Measurements from ENCODE around the gene ENTPD5. TPM values are rescaled to one million over a fixed set of nuclear protein-coding genes. Genes with fewer than 3 reads are reported as not detected.
A peak's percentile ranks its signal among the peaks of the same experiment; 100 is the strongest.
"Not testable (repeated sequence)": the region's sequence is repeated elsewhere in the genome, so short reads cannot be mapped to it uniquely, and the experiment has no call there.

ENTPD5 gene
- total RNA-seq, 1 experiment from 2014 or later = 4.5 TPM

- Histone ChIP-seq H3K36me3 (replicated peaks; ENCODE audit: control insufficient read depth, insufficient read depth, low read length) (no peaks in the 10 kb centered on the region), H3K27me3 (ENCODE audit: control insufficient read depth, insufficient read depth, low read length) (no peaks in the 10 kb centered on the region), H3K4me3 (ENCODE audit: insufficient read depth, low read depth, low read length) (no peak overlapping the region)
- no peak for DNase-seq
Observed at GRCh38 chr14:73944432-73945158, 74.5 kb downstream of the ENTPD5 start.

DNA sequence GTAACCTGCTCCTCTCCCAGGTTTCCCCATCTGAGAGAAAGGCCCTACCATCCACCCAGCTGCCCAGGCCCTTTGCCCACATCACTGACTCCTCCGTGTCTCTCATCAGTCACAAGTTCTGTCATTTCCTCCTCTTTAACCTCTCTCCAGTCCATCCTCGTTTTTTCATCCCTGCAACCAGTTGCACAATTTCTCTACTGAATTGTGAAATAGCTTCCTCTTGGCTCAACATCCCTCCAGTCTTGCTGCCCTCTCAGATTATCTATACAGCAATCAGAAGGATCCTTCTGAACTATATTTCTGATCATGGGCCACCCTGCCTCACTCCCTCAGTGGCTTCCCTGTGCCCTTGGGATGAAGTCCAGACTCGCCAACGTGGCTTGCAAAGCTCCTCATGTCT, 76.0 kb downstream of the ENTPD5 start:
- H3K4me3 ChIP-seq (ENCODE audit: insufficient read depth, low read depth, low read length) = no peak overlapping the region
- H3K36me3 ChIP-seq (replicated peaks; ENCODE audit: control insufficient read depth, insufficient read depth, low read length) = no peaks in the 10 kb centered on the region
- H3K27me3 ChIP-seq (ENCODE audit: control insufficient read depth, insufficient read depth, low read length) = no peaks in the 10 kb centered on the region
- DNase-seq = no peak

- Histone ChIP-seq H3K27me3 (ENCODE audit: control insufficient read depth, insufficient read depth, low read length) (no peaks in the 10 kb centered on the region), H3K36me3 (replicated peaks; ENCODE audit: control insufficient read depth, insufficient read depth, low read length) (no peaks in the 10 kb centered on the region), H3K4me3 (ENCODE audit: insufficient read depth, low read depth, low read length) (no peak overlapping the region)
- DNase-seq = no peak
Observed at GRCh38 chr14:73942180-73942579, 76.9 kb downstream of the ENTPD5 start.

DNA sequence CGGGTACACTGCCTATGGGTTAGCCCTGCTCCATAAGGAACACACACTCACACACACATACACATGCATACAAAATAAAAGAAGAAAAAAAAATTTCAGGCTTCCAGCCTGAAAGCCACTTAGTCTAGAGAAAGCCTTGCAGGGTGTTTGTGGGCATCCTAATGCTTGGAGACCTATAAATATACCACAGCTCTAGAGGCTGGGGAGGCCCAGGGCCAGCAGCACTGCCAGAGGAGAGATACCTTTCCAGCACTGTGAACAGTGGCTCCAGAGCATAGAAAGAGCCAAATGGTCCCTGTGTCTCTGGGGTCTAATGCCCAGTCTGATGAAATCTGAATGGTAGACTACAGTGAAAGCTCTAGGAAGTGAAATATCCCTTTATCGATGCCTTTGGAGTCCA, 82.1 kb downstream of the ENTPD5 start:
- no peaks in the 10 kb centered on the region for H3K36me3 ChIP-seq (replicated peaks; ENCODE audit: control insufficient read depth, insufficient read depth, low read length)
- DNase-seq = no peak
- H3K27me3 ChIP-seq (ENCODE audit: control insufficient read depth, insufficient read depth, low read length) = no peaks in the 10 kb centered on the region
- H3K4me3 ChIP-seq (ENCODE audit: insufficient read depth, low read depth, low read length) = no peak overlapping the region

- peaks cover 3% of the 10 kb centered on the region for H3K36me3 ChIP-seq (replicated peaks; ENCODE audit: control insufficient read depth, insufficient read depth, low read length)
- no peak overlapping the region for H3K4me3 ChIP-seq (ENCODE audit: insufficient read depth, low read depth, low read length)
- H3K27me3 ChIP-seq (ENCODE audit: control insufficient read depth, insufficient read depth, low read length) = no peaks in the 10 kb centered on the region
- DNase-seq = no peak
Observed at GRCh38 chr14:73936548-73936947, 82.5 kb downstream of the ENTPD5 start.

DNA sequence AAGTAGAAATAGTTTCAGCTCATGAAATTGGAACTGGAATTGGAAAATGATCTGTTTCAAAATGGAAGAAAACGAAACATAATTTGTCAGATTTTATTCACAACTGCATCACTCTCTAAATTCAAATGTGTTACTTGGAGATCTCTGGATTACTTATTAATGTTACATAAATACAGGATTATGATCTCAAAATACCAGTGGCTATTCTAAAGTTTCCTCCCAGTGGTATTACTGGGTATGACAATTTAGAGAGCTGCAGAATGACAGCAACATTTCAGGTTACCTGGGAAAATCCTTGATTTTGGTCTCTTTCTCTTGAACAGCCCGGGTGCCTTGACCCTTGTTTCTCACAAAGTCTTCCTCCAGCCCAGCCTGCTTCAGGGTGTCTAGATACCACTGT, 83.4 kb downstream of the ENTPD5 start:
- Histone ChIP-seq H3K27me3 (ENCODE audit: control insufficient read depth, insufficient read depth, low read length) (no peaks in the 10 kb centered on the region), H3K36me3 (replicated peaks; ENCODE audit: control insufficient read depth, insufficient read depth, low read length) (peaks cover 5% of the 10 kb centered on the region), H3K4me3 (ENCODE audit: insufficient read depth, low read depth, low read length) (no peak overlapping the region)
- peak; percentile 56 for DNase-seq

- Histone ChIP-seq H3K27me3 (ENCODE audit: control insufficient read depth, insufficient read depth, low read length) (no peaks in the 10 kb centered on the region), H3K4me3 (ENCODE audit: insufficient read depth, low read depth, low read length) (no peak overlapping the region), H3K36me3 (replicated peaks; ENCODE audit: control insufficient read depth, insufficient read depth, low read length) (peaks cover 13% of the 10 kb centered on the region)
- DNase-seq = no peak
Observed at GRCh38 chr14:73924337-73924736, 94.8 kb downstream of the ENTPD5 start.

DNA sequence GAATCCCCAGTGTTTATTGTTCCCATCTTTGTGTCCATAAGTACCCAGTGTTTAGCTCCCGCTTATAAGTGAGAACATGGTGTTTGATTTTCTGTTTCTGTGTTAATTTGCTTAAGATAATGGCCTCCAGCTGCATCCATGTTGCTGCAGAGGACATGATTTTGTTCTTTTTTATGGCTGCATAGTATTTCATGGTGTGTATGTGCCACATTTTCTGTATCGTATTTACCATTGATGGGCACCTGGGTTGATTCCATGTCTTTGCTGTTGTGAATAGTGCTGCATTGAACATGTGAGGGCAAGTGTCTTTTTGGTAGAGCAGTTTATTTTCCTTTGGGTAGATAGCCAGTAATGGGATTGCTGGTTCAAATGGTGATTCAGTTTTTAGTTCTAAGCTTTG, 99.6 kb downstream of the ENTPD5 start:
- not testable (repeated sequence) for H3K4me3 ChIP-seq (ENCODE audit: insufficient read depth, low read depth, low read length); DNase-seq; H3K27me3 ChIP-seq (ENCODE audit: control insufficient read depth, insufficient read depth, low read length); H3K36me3 ChIP-seq (replicated peaks; ENCODE audit: control insufficient read depth, insufficient read depth, low read length)

DNA sequence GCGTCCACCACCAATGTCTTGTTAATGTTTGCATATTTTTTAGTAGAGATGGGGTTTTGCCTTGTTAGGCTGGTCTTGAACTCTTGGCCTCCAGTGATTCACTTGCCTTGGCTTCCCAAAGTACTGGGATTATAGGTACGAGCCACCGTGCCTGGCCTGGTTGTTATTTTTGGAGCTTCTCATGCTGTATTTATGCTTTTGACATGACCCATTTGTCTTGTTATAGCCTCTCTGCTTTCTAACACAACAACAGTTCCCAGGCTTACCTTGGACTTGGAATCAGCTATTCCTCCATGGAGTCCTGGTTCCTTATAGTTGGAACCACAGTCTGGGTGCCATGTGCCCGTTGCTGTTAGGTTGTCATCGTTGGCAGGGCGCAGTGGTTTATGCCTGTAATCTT, 102.8 kb downstream of the ENTPD5 start:
- no peaks in the 10 kb centered on the region; the same call in 1 of the 2 replicates for H3K36me3 ChIP-seq (replicated peaks; ENCODE audit: control insufficient read depth, insufficient read depth, low read length)

GRCh38 chr14:73913256-73913655, 105.8 kb downstream of the ENTPD5 start:
- H3K27me3 ChIP-seq (ENCODE audit: control insufficient read depth, insufficient read depth, low read length) = no peaks in the 10 kb centered on the region
- H3K36me3 ChIP-seq (replicated peaks; ENCODE audit: control insufficient read depth, insufficient read depth, low read length) = peaks cover 9% of the 10 kb centered on the region
- H3K4me3 ChIP-seq (ENCODE audit: insufficient read depth, low read depth, low read length) = no peak overlapping the region
- no peak for DNase-seq

More for the DNA sequence above, 102.8 kb downstream of the ENTPD5 start:
- Histone ChIP-seq H3K4me3 (ENCODE audit: insufficient read depth, low read depth, low read length) (no peak overlapping the region), H3K27me3 (ENCODE audit: control insufficient read depth, insufficient read depth, low read length) (no peaks in the 10 kb centered on the region)
- no peak for DNase-seq

DNA sequence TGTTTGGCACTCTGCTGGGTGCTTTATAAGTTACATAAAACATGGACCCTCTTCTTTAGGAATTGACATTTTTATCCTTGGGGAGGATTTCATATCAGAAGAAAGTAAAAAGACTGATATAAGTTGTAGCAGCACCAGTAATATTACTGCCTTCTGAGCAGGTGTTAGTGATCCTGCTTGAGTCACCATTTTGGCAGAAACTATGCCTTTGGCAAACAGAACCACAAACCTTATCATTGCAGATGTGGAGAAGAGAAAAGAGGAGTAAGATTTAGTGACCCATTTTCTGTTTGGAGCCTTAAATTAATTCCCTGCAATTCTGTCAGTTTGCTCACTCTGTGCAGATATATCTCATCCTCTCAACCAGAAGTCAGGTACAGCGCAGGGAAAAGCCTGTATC, 109.4 kb downstream of the ENTPD5 start:
- H3K36me3 ChIP-seq (replicated peaks; ENCODE audit: control insufficient read depth, insufficient read depth, low read length) = peaks cover 19% of the 10 kb centered on the region
- H3K27me3 ChIP-seq (ENCODE audit: control insufficient read depth, insufficient read depth, low read length) = no peaks in the 10 kb centered on the region
- no peak for DNase-seq
- no peak overlapping the region for H3K4me3 ChIP-seq (ENCODE audit: insufficient read depth, low read depth, low read length)

Other genes starting within 250 kb of the ENTPD5 start
- gene PTGR2, start 167.5 kb downstream of the ENTPD5 start, total RNA-seq (2014; rRNA removed; shearing (Covaris generic)) = 13.8 and 21.8 TPM in 2 replicates
- gene ZNF410, start 132.4 kb downstream of the ENTPD5 start, total RNA-seq (2014; rRNA removed; shearing (Covaris generic)) = 27.2 and 31.0 TPM in 2 replicates
- 0.45 and 0.48 TPM in 2 replicates for gene FAM161B, start 69.2 kb downstream of the ENTPD5 start, total RNA-seq (2014; rRNA removed; shearing (Covaris generic))
- gene COQ6, start 69.0 kb downstream of the ENTPD5 start, total RNA-seq (2014; rRNA removed; shearing (Covaris generic)) = 11.3 and 17.1 TPM in 2 replicates
- 0.31 and 0.44 TPM in 2 replicates for gene BBOF1, start 61 bp upstream of the ENTPD5 start, total RNA-seq (2014; rRNA removed; shearing (Covaris generic))
- 15.6 and 27.2 TPM in 2 replicates for gene ALDH6A1, start 65.2 kb upstream of the ENTPD5 start, total RNA-seq (2014; rRNA removed; shearing (Covaris generic))
- gene LIN52, start 65.7 kb upstream of the ENTPD5 start, total RNA-seq (2014; rRNA removed; shearing (Covaris generic)) = 13.3 and 18.3 TPM in 2 replicates
- not detected in 2 replicates for gene VSX2, start 220.2 kb upstream of the ENTPD5 start, total RNA-seq (2014; rRNA removed; shearing (Covaris generic))

Measured in H7 (cell line).